Measurements from ENCODE around the gene MALT1.

The MALT1 gene

GRCh38 chr18:58653814-58654509 is 17.3 kb upstream of the MALT1 start:
- DNase-seq: no peak

GRCh38 chr18:58654896-58655614 is 16.2 kb upstream of the MALT1 start:
- DNase-seq: no peak

GRCh38 chr18:58657081-58657480 is 14.2 kb upstream of the MALT1 start:
- DNase-seq: no peak

- DNase-seq: no peak
These were observed 13.8 kb upstream of the MALT1 start for GRCh38 chr18:58657494-58657893.

GRCh38 chr18:58659691-58660090 is 11.6 kb upstream of the MALT1 start:
- no peak for DNase-seq

GRCh38 chr18:58660915-58661314 is 10.3 kb upstream of the MALT1 start:
- no peak for DNase-seq

GRCh38 chr18:58661423-58661822 is 9.8 kb upstream of the MALT1 start:
- no peak for DNase-seq

- DNase-seq: no peak
These were observed 9.1 kb upstream of the MALT1 start for GRCh38 chr18:58662118-58662517.

GRCh38 chr18:58666176-58666575 is 5.1 kb upstream of the MALT1 start:
- DNase-seq: no peak

- no peak for DNase-seq
These were observed 3.1 kb upstream of the MALT1 start for GRCh38 chr18:58668211-58668610.

GRCh38 chr18:58668897-58669296 is 2.4 kb upstream of the MALT1 start:
- no peak for DNase-seq

- no peak for DNase-seq
These were observed 1.4 kb upstream of the MALT1 start for GRCh38 chr18:58669731-58670378.

GRCh38 chr18:58670404-58671110 is 708 bp upstream of the MALT1 start:
- DNase-seq: peak; percentile 83 to 88

- peak in 1 of 2 experiments; percentile 22 for DNase-seq
These were observed 633 bp downstream of the MALT1 start for GRCh38 chr18:58671632-58672564.

GRCh38 chr18:58674159-58674558 is 2.9 kb downstream of the MALT1 start:
- no peak for DNase-seq

GRCh38 chr18:58674863-58675472 is 3.7 kb downstream of the MALT1 start:
- no peak for DNase-seq

- no peak for DNase-seq
These were observed 5.0 kb downstream of the MALT1 start for GRCh38 chr18:58676270-58676669.

GRCh38 chr18:58682429-58683069 is 11.3 kb downstream of the MALT1 start:
- DNase-seq: no peak

- DNase-seq: no peak
These were observed 16.6 kb downstream of the MALT1 start for GRCh38 chr18:58687871-58688308.

GRCh38 chr18:58690259-58690658 is 19.0 kb downstream of the MALT1 start:
- DNase-seq: no peak

GRCh38 chr18:58691256-58691655 is 20.0 kb downstream of the MALT1 start:
- no peak for DNase-seq
